ENCODE data around the gene TSPAN11. TPM values are rescaled to one million over a fixed set of nuclear protein-coding genes. Genes with fewer than 3 reads are reported as not detected.

The TSPAN11 gene
- total and polyA plus RNA-seq, 2 donors (not counting 3 experiments of a cell fraction or from before 2014, with no cell fraction given): 2.1 to 3.9 TPM

DNA sequence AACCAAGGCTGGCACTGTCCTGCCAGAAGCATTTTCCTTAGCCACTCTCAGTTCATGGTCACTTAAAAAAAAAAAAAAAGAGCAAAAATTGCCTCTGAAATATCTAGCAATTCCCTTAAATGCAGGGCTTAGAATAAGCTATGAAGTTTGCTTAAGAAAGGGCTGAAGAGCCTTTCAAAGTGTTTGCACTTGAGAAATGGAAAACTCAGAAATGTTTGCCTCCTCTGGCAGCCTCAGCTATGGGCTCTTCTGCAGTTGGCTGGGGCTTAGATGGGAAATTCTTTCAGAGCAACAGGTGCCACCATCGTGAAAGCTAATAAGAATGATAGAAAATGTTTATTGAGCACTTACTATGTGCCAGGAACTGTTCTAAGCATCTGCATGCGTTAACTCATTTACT lies 48.5 kb upstream of the TSPAN11 start:
- Histone ChIP-seq H3K79me2 (ENCODE audit: control insufficient read depth, insufficient read depth, low read length) (no peaks in the 10 kb centered on the region), H3K9me1 (replicated peaks; ENCODE audit: control insufficient read depth, extremely low read depth, insufficient read depth, low read length) (no peaks in the 10 kb centered on the region), H4K20me1 (replicated peaks; ENCODE audit: control insufficient read depth, extremely low read depth, insufficient read depth, low read length) (no peaks in the 10 kb centered on the region), H3K4me1 (ENCODE audit: control insufficient read depth, extremely low read depth, insufficient read depth, low read length) (no peaks in the 10 kb centered on the region), H3K27me3 (ENCODE audit: control insufficient read depth in 2 of 2, insufficient read depth in 2 of 2, low read length in 2 of 2) (peaks cover 11 to 14% of the 10 kb centered on the region in 2 experiments), H3K27ac (ENCODE audit: insufficient read depth, low read depth, low read length) (no peak overlapping the region), H3K4me2 (ENCODE audit: insufficient read depth, low read length) (no peak overlapping the region), H3K9ac (replicated peaks; ENCODE audit: extremely low read depth, insufficient read depth, low read length) (no peak overlapping the region), H3K9me3 (replicated peaks; ENCODE audit: control insufficient read depth, insufficient read depth, low read length) (no peaks in the 10 kb centered on the region), H3K36me3 (ENCODE audit: control insufficient read depth in 2 of 2, extremely low read depth in 1 of 2, insufficient read depth in 2 of 2, low read length in 2 of 2) (no peaks in the 10 kb centered on the region), H3K4me3 (replicated peaks in 1 of 3; ENCODE audit: insufficient read depth in 1 of 3, low read depth in 1 of 3, low read length in 3 of 3) (no peak overlapping the region), H2AFZ (ENCODE audit: low read depth, low read length) (no peak overlapping the region)
- ChIA-PET POLR2A (no interaction called here), CTCF (interaction anchor here (0.6 to 1.6 kb wide), 3 partner anchors 27 to 1353 kb away, joined by 3 to 6 read pairs (median 5); no protein-coding TSS in a partner anchor)
- TF ChIP-seq GATA2 (IDR thresholded peaks at IDR 0.05; ENCODE audit: insufficient read depth, insufficient read length, low read depth, low read length) (no peak), EZH2 (IDR thresholded peaks at IDR 0.05; ENCODE audit: borderline replicate concordance, low read depth, low read length, severe bottlenecking) (no peak), FOS (IDR thresholded peaks at IDR 0.05; ENCODE audit: borderline replicate concordance, insufficient read depth, low read length) (no peak), MYC (IDR thresholded peaks at IDR 0.05; ENCODE audit: low read depth, low read length) (no peak), POLR2A (IDR thresholded peaks at IDR 0.05; ENCODE audit: low read depth, low read length) (no peak), JUN (IDR thresholded peaks at IDR 0.05; ENCODE audit: borderline replicate concordance, insufficient read depth, insufficient read length, low read depth) (no peak)
- TF ChIP-seq, protein P1, sequence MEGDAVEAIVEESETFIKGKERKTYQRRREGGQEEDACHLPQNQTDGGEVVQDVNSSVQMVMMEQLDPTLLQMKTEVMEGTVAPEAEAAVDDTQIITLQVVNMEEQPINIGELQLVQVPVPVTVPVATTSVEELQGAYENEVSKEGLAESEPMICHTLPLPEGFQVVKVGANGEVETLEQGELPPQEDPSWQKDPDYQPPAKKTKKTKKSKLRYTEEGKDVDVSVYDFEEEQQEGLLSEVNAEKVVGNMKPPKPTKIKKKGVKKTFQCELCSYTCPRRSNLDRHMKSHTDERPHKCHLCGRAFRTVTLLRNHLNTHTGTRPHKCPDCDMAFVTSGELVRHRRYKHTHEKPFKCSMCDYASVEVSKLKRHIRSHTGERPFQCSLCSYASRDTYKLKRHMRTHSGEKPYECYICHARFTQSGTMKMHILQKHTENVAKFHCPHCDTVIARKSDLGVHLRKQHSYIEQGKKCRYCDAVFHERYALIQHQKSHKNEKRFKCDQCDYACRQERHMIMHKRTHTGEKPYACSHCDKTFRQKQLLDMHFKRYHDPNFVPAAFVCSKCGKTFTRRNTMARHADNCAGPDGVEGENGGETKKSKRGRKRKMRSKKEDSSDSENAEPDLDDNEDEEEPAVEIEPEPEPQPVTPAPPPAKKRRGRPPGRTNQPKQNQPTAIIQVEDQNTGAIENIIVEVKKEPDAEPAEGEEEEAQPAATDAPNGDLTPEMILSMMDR (IDR thresholded peaks at IDR 0.05; ENCODE audit: extremely low read depth in 1 of 2, insufficient read depth in 1 of 2, low read depth in 1 of 2, low read length in 2 of 2): no peak
- TF ChIP-seq, protein P2, sequence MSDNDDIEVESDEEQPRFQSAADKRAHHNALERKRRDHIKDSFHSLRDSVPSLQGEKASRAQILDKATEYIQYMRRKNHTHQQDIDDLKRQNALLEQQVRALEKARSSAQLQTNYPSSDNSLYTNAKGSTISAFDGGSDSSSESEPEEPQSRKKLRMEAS (IDR thresholded peaks at IDR 0.05; ENCODE audit: insufficient read depth, insufficient read length): no peak
- intact Hi-C loops (cut with micrococcal nuclease) (no loop called here), dilution Hi-C loops (cut with MboI; ENCODE audit: extremely low pct_ligation_motif_present, low sequenced_read_pairs) (no loop called here)
- no peak for DNase-seq (ENCODE audit: low read depth, low spot score)
- BruUV-seq (replicated peaks): no TSS peak
- no peak for FAIRE-seq
